Aorta (tissue), 5 donors: ENCODE results near the gene ZC3H7A. TPM values are rescaled to one million over a fixed set of nuclear protein-coding genes. Genes with fewer than 3 reads are reported as not detected.
A peak's percentile ranks its signal among the peaks of the same experiment; 100 is the strongest.

Experiments
- ATAC-seq: fragments of 200-7000 bp; cut with Tn5 transposase; one replicate; pipeline ENCODE4 v1.9.1; 2022; ENCODE audit warnings: moderate library complexity; ENCODE audit not compliant: low FRiP score
- DNase-seq, 2 donors: peaks; one replicate each; pipeline ENCODE4 v3.0.0-alpha.2; 2020
- H3K27ac ChIP-seq, 2 donors: one replicate each; pipeline ENCODE4 v1.5.1; 2013; ENCODE audit warnings: low read length in 2 of 2, mild to moderate bottlenecking in 2 of 2, moderate library complexity in 2 of 2, control low read depth in 1 of 2, inconsistent platforms in 1 of 2, low read depth in 1 of 2
- H3K27me3 ChIP-seq, 2 donors: one replicate each; pipeline ENCODE4 v1.6.1; 2013; ENCODE audit warnings: control low read depth in 1 of 2, low read length in 1 of 2, mild to moderate bottlenecking in 1 of 2, moderate library complexity in 1 of 2; ENCODE audit not compliant: insufficient read depth in 2 of 2, control insufficient read depth in 1 of 2
- H3K36me3 ChIP-seq, 2 donors: one replicate each; pipeline ENCODE4 v1.6.1; 2013; ENCODE audit warnings: control low read depth in 1 of 2, low read length in 1 of 2, mild to moderate bottlenecking in 1 of 2; ENCODE audit not compliant: insufficient read depth in 2 of 2, control insufficient read depth in 1 of 2
- H3K4me1 ChIP-seq, 2 donors: one replicate each; pipeline ENCODE4 v1.6.1; 2013; ENCODE audit warnings: low read length in 2 of 2, control low read depth in 1 of 2, mild to moderate bottlenecking in 1 of 2, moderate library complexity in 1 of 2; ENCODE audit not compliant: insufficient read depth in 2 of 2, control insufficient read depth in 1 of 2
- H3K4me3 ChIP-seq, 2 donors: one replicate each; pipeline ENCODE4 v1.5.1; 2013; ENCODE audit warnings: low read length in 2 of 2, control low read depth in 1 of 2, mild to moderate bottlenecking in 1 of 2
- H3K9me3 ChIP-seq: one replicate; pipeline ENCODE4 v1.6.1; 2013; ENCODE audit warnings: mild to moderate bottlenecking, low read length; ENCODE audit not compliant: control insufficient read depth
- WGBS, 2 donors: extraction: QIAGEN DNeasy Blood & Tissue Kit; methylation state at CpG; one replicate each; pipeline ENCODE4 v1.1.7; 2013; 5-methylcytosine and 5-hydroxymethylcytosine counted together
- intact Hi-C, 2 donors: fragments of 100-400 bp; cut with DNase I; formaldehyde crosslinking; loops; one replicate each; pipeline versions ENCODE4 v1.14.2 to v1.15.0; 2022
- polyA plus RNA-seq, 2 donors: library from polyadenylated mRNA; stranded (reverse); fragments of 200-250 nt; gene quantifications; one replicate each; pipeline ENCODE4 v1.2.3, GENCODE V29; 2013
- total RNA-seq, 2 donors: library from RNA; stranded (reverse); fragmentation: NEBNext Ultra II Directional; extraction: Animal tissue kit (Norgen Biotek cat#: 25700); gene quantifications; one replicate each; pipeline ENCODE4 v1.2.1, GENCODE V29; 2021
- donor health status: healthy with polysubstance abuse.
- donor health status: Bipolar disorder and iron deficiency.
- donor health status: DM: no; HTN: no; CAD: no.
- donor health status: DM: no; HTN: no; CAD: no.
- donor health status: DM: yes; HTN: yes; CAD: no.

ZC3H7A gene
- total and polyA plus RNA-seq, 4 donors: 45.4 to 86.2 (median 58.2) TPM

- intact Hi-C loops: loop anchor here in 1 of 2 donors (5.0 kb wide), 1 partner anchor 42 kb away; no protein-coding TSS in a partner anchor
- WGBS, 2 donors: 44 to 46% methylated on average over 3 of the region's 3 CpGs
- Histone ChIP-seq H3K27ac (no peak overlapping the region), H3K27me3 (no peaks in the 10 kb centered on the region), H3K4me3 (no peak overlapping the region), H3K4me1 (no peaks in the 10 kb centered on the region), H3K36me3 (peaks cover 0 to 5% of the 10 kb centered on the region in 2 donors), H3K9me3 (no peaks in the 10 kb centered on the region)
- DNase-seq: no peak
- no peak for ATAC-seq
Observed at GRCh38 chr16:11740567-11740966, 56.5 kb downstream of the ZC3H7A start.

GRCh38 chr16:11738742-11739544 is 58.1 kb downstream of the ZC3H7A start:
- DNase-seq (no peak), ATAC-seq (no peak)
- Histone ChIP-seq H3K4me3 (no peak overlapping the region), H3K36me3 (peaks cover 0 to 5% of the 10 kb centered on the region in 2 donors), H3K4me1 (no peaks in the 10 kb centered on the region), H3K27ac (no peak overlapping the region), H3K27me3 (no peaks in the 10 kb centered on the region), H3K9me3 (no peaks in the 10 kb centered on the region)
- WGBS, 2 donors: 90 to 91% methylated on average over 15 of the region's 15 CpGs
- intact Hi-C loops: no loop called here

GRCh38 chr16:11737713-11738112 is 59.3 kb downstream of the ZC3H7A start:
- ATAC-seq: no peak
- H3K4me1 ChIP-seq: no peaks in the 10 kb centered on the region
- 74 to 80% methylated on average over 8 of the region's 8 CpGs for WGBS, 2 donors
- no peaks in the 10 kb centered on the region for H3K9me3 ChIP-seq
- no peaks in the 10 kb centered on the region for H3K27me3 ChIP-seq
- intact Hi-C loops: no loop called here
- no peak overlapping the region for H3K4me3 ChIP-seq
- peaks cover 0 to 5% of the 10 kb centered on the region in 2 donors for H3K36me3 ChIP-seq
- H3K27ac ChIP-seq: no peak overlapping the region
- DNase-seq: no peak

- Histone ChIP-seq H3K27ac (no peak overlapping the region), H3K9me3 (no peaks in the 10 kb centered on the region), H3K4me3 (no peak overlapping the region), H3K4me1 (no peaks in the 10 kb centered on the region), H3K27me3 (no peaks in the 10 kb centered on the region), H3K36me3 (peaks cover 0 to 6% of the 10 kb centered on the region in 2 donors)
- WGBS, 2 donors: 87 to 91% methylated on average over 6 of the region's 6 CpGs
- intact Hi-C loops: no loop called here
- DNase-seq (no peak), ATAC-seq (no peak)
Observed at GRCh38 chr16:11736903-11737302, 60.2 kb downstream of the ZC3H7A start.

- peaks cover 2 to 8% of the 10 kb centered on the region in 2 donors for H3K36me3 ChIP-seq
- DNase-seq (no peak), ATAC-seq (no peak)
- H3K27me3 ChIP-seq: no peaks in the 10 kb centered on the region
- peak overlapping the region in 1 of 2 donors; percentile 17 for H3K27ac ChIP-seq
- no peaks in the 10 kb centered on the region for H3K9me3 ChIP-seq
- H3K4me1 ChIP-seq: no peaks in the 10 kb centered on the region
- no peak overlapping the region for H3K4me3 ChIP-seq
- intact Hi-C loops: no loop called here
- 72 to 77% methylated on average over 8 of the region's 8 CpGs for WGBS, 2 donors
Observed at GRCh38 chr16:11735787-11736186, 61.3 kb downstream of the ZC3H7A start.

GRCh38 chr16:11734653-11735043 is 62.4 kb downstream of the ZC3H7A start:
- Histone ChIP-seq H3K4me3 (no peak overlapping the region), H3K27ac (peak overlapping the region in 1 of 2 donors; percentile 42), H3K27me3 (no peaks in the 10 kb centered on the region)

GRCh38 chr16:11734025-11734652 is 62.9 kb downstream of the ZC3H7A start:
- intact Hi-C loops: no loop called here
- DNase-seq (no peak), ATAC-seq (peak; percentile 36)
- Histone ChIP-seq H3K9me3 (no peaks in the 10 kb centered on the region), H3K36me3 (peaks cover 2 to 8% of the 10 kb centered on the region in 2 donors), H3K27ac (no peak overlapping the region), H3K4me1 (no peaks in the 10 kb centered on the region), H3K27me3 (no peaks in the 10 kb centered on the region), H3K4me3 (no peak overlapping the region)
- WGBS, 2 donors: 3 to 7% methylated on average over 3 of the region's 3 CpGs

More at GRCh38 chr16:11734653-11735043, 62.4 kb downstream of the ZC3H7A start:
- DNase-seq (no peak), ATAC-seq (peak; percentile 41)
- H3K4me1 ChIP-seq: no peaks in the 10 kb centered on the region
- H3K36me3 ChIP-seq: peaks cover 2 to 8% of the 10 kb centered on the region in 2 donors
- 11 to 17% methylated on average over 6 of the region's 6 CpGs for WGBS, 2 donors
- intact Hi-C loops: no loop called here
- H3K9me3 ChIP-seq: no peaks in the 10 kb centered on the region

GRCh38 chr16:11731222-11731621 is 65.8 kb downstream of the ZC3H7A start:
- intact Hi-C loops: no loop called here
- H3K36me3 ChIP-seq: peaks cover 2 to 9% of the 10 kb centered on the region in 2 donors
- DNase-seq (no peak), ATAC-seq (no peak)
- H3K4me1 ChIP-seq: no peaks in the 10 kb centered on the region
- 78 to 81% methylated on average over 3 of the region's 3 CpGs for WGBS, 2 donors
- H3K9me3 ChIP-seq: no peaks in the 10 kb centered on the region
- H3K27ac ChIP-seq: no peak overlapping the region
- no peaks in the 10 kb centered on the region for H3K27me3 ChIP-seq
- no peak overlapping the region for H3K4me3 ChIP-seq

- Histone ChIP-seq H3K9me3 (no peaks in the 10 kb centered on the region), H3K4me1 (no peaks in the 10 kb centered on the region), H3K27me3 (no peaks in the 10 kb centered on the region), H3K36me3 (peaks cover 2 to 6% of the 10 kb centered on the region in 2 donors), H3K27ac (no peak overlapping the region), H3K4me3 (no peak overlapping the region)
- no peak for DNase-seq
- intact Hi-C loops: no loop called here
- no peak for ATAC-seq
- WGBS, 2 donors: 93 to 95% methylated on average over 3 of the region's 3 CpGs
Observed at GRCh38 chr16:11729787-11730186, 67.3 kb downstream of the ZC3H7A start.
